Adrenal gland (tissue), 5 donors: ENCODE data around the gene CPD.

Source experiments
- CTCF ChIP-seq, 6 experiments: fragments of 450-650 bp in 4 of 6; fragments of 200-600 bp in 2 of 6; sonication (generic) in 1 of 6; IDR thresholded peaks; 1 replicate in 5 of 6; 2 replicates in 1 of 6; pipeline versions ENCODE4 v1.5.1 to v1.8.0; 2016 to 2021; ENCODE audit warnings: antibody characterized with exemption in 6 of 6, mild to moderate bottlenecking in 2 of 6, moderate library complexity in 1 of 6
- POLR2A ChIP-seq, 2 donors: fragments of 450-650 bp; IDR thresholded peaks; one replicate each; pipeline ENCODE4 v1.6.1; 2017; ENCODE audit warnings: antibody characterized with exemption in 2 of 2, mild to moderate bottlenecking in 2 of 2, moderate library complexity in 1 of 2
- donor health status: DM: no; HTN: no; CAD: no.

DNA sequence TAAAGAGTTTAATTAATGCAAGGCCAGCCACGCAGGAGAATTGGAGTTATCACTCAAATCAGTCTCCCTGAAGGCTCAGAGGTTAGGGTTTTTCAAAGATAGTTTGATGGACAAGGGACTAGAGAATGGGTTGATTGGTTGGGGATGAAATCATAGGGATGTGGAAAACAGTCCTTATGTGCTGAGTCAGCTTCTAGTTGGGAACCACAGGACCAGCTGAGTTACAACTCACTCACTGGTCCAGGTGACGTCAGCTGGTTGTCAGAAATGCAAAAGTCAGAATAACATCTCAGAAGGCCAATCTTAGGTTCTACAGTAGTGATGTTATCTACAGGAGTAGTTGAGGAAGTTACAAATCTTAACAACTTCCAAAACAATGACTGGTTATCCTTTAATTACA lies 47.6 kb downstream of the CPD start:
- no peak for TF ChIP-seq CTCF (IDR thresholded peaks at IDR 0.05)
- no peak for TF ChIP-seq POLR2A (IDR thresholded peaks at IDR 0.05)
